Rectal smooth muscle tissue (tissue), 1 donor: Measurements from ENCODE around the gene SLCO2B1.

Experiments used
- H3K27ac ChIP-seq: one replicate; pipeline ENCODE4 v1.7.0; 2013; ENCODE audit warnings: low read depth, low read length, inconsistent platforms
- H3K27me3 ChIP-seq: one replicate; pipeline ENCODE4 v1.7.0; 2013; ENCODE audit warnings: low read length; ENCODE audit not compliant: control insufficient read depth, insufficient read depth
- H3K36me3 ChIP-seq: one replicate; pipeline ENCODE4 v1.7.0; 2013; ENCODE audit warnings: low read length; ENCODE audit not compliant: control insufficient read depth, insufficient read depth
- H3K4me1 ChIP-seq: one replicate; pipeline ENCODE4 v1.7.0; 2013; ENCODE audit warnings: low read length; ENCODE audit not compliant: control insufficient read depth, insufficient read depth
- H3K4me3 ChIP-seq: one replicate; pipeline ENCODE4 v1.7.0; 2013; ENCODE audit warnings: low read length
- H3K9ac ChIP-seq: one replicate; pipeline ENCODE4 v1.7.0; 2013; ENCODE audit warnings: low read length

The SLCO2B1 gene

DNA sequence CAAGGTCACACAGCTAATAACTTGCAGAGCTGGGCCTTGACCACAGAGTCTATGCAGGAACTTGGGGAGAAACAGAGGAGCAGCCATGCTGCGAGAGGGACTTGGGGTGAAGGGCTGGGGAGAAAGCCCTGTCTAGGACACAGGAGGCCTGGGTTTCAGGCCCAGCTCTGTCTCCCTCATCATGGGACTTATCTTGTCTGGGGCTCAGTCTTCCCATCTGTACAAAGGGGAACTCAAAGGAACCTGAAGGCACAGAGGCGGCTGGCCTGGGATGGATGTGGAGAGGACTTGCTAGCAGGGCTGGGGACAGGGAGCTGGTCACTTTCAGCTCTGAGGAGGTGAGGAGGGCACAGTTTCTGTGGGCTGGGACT is 52.7 kb downstream of the SLCO2B1 start:
- no peak overlapping the region for H3K27ac ChIP-seq
- no peaks in the 10 kb centered on the region for H3K27me3 ChIP-seq
- H3K4me1 ChIP-seq, result no peaks in the 10 kb centered on the region
- H3K4me3 ChIP-seq, result no peak overlapping the region
- no peaks in the 10 kb centered on the region for H3K36me3 ChIP-seq
- no peak overlapping the region for H3K9ac ChIP-seq

DNA sequence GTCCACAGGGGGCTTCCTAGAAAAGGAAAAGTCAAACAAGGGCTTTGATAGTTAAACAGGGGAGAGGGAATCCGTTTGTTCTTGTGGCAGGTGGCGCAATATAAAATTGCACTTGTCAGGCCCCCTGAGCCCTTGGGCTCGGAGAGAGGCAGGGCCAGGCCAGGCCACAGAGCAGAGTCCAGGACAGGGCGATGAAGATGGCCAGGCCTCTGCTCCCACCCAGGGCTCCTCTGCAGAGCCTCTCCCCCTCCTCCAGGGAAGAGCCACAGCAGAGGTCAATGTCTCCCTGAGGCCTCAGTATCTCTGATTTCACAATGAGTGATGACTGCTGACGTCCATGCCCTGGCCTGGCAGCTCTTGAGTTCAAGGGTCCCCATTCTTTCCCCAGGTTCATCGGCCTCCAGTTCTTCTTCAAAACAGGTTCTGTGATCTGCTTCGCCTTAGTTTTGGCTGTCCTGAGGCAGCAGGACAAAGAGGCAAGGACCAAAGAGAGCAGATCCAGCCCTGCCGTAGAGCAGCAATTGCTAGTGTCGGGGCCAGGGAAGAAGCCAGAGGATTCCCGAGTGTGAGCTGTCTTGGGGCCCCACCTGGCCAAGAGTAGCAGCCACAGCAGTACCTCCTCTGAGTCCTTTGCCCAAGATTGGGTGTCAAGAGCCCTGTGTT is 53.2 kb downstream of the SLCO2B1 start:
- no peaks in the 10 kb centered on the region for H3K36me3 ChIP-seq
- H3K4me1 ChIP-seq, result no peaks in the 10 kb centered on the region
- no peak overlapping the region for H3K27ac ChIP-seq
- no peak overlapping the region for H3K4me3 ChIP-seq
- H3K9ac ChIP-seq, result no peak overlapping the region
- no peaks in the 10 kb centered on the region for H3K27me3 ChIP-seq

DNA sequence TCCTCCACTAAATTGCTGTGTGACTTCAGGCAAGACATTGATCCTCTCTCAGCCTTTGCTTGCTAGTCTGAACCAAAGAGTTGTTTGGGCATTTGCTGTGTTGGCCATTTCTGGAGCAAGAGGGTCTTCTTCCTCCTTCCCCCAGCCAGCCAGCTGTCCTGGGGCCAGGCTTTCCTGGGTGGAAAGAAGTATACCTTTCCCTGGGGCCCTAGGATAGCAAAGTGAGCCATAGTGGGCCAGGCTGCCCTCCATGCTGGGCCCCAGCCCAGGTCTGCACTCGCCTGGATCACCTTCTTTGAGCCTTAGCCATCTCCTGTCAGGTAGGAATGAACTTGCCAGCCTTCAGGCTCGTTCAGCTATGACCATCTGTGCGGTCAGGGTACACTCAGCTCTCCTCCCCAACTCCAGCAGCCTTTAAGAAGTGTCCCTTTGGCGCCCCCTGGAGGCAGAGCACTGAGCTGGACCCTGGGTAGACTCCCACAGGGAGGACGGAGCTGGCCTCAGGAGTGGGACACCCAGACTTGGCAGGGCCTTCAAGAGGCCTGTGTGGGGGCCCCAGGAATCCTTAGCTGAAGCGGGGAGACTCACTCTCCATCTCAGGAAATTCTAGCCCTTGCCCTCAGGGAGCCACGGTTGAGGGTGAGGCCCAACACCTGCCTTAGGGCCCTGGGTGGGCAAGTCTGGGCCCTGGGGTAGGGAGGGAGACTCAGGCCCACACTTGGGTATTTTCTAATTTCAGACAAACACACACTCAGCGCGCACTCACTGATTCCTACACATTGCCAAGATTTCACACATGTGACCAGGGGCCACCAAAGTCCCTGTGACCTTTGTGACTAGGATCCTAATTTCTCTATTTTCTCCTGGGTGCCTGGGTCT is 54.0 kb downstream of the SLCO2B1 start:
- no peak overlapping the region for H3K27ac ChIP-seq
- no peak overlapping the region for H3K4me3 ChIP-seq
- H3K9ac ChIP-seq, result no peak overlapping the region
- H3K27me3 ChIP-seq, result no peaks in the 10 kb centered on the region
- no peaks in the 10 kb centered on the region for H3K4me1 ChIP-seq
- no peaks in the 10 kb centered on the region for H3K36me3 ChIP-seq

DNA sequence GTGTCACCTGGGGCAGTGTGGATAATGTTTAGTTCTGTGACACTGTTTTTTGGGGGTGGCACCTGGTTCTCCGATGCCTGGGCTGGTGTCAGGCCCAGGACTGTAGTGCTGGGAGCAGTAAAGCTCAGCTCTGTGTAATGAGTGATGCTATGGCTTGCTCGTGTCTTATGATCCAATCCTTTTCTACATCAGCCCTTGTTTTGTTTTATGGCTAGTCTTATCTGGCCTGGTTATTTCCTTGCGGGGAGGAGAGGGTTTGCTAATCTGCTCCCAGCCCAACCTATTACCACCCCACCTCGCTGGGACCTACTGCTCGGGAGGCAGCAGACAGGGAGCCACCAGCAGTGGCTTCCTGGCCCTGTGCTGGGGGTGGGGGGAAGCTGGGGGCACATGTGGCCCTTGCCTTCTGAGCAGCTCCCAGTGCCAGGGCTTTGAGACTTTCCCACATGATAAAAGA is 54.7 kb downstream of the SLCO2B1 start:
- no peaks in the 10 kb centered on the region for H3K27me3 ChIP-seq
- H3K27ac ChIP-seq, result no peak overlapping the region
- no peak overlapping the region for H3K9ac ChIP-seq
- no peak overlapping the region for H3K4me3 ChIP-seq
- no peaks in the 10 kb centered on the region for H3K36me3 ChIP-seq
- no peaks in the 10 kb centered on the region for H3K4me1 ChIP-seq

DNA sequence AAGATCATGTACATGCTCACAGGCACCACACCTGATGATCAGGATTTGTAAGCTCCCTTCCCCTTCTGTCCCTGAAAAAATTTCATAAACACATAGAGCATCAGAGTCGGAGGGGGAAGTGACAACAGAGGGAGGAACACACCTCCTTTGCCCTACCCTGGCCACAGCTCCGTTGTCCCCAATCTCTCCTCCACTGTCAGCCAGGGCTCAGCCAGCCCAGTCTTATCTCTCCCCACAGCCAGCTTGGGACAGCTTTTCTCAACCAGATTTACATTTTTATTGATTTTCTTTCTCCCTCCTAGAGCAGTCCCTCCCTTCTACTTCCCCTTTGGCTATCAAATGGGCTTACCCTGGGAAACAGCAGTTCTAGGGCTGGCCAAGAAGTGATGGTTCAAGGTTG is 57.5 kb downstream of the SLCO2B1 start:
- H3K27ac ChIP-seq, result no peak overlapping the region
- H3K27me3 ChIP-seq, result no peaks in the 10 kb centered on the region
- no peak overlapping the region for H3K4me3 ChIP-seq
- H3K36me3 ChIP-seq, result no peaks in the 10 kb centered on the region
- no peaks in the 10 kb centered on the region for H3K4me1 ChIP-seq
- H3K9ac ChIP-seq, result no peak overlapping the region

DNA sequence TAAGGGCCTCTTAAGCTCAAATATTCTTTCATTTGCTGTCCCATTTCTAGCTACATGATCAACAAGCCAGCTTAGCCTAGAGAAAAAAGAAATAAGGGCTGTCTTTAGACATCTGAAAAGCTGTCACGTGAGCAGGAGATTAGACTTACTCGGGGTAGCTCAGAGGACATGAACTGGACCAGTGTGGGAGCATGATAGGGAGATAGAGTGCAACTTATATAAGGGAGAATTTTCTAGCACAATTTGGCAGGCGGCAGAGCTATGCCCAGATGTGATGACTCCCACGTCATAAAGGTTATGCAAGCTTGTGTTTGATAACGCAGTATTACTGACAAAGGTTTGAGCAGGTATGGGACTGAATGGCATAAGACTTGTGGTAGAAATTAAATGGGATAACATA is 61.5 kb downstream of the SLCO2B1 start:
- Histone ChIP-seq H3K27ac (no peak overlapping the region), H3K36me3 (no peaks in the 10 kb centered on the region), H3K9ac (no peak overlapping the region), H3K4me3 (no peak overlapping the region), H3K4me1 (no peaks in the 10 kb centered on the region), H3K27me3 (no peaks in the 10 kb centered on the region)

DNA sequence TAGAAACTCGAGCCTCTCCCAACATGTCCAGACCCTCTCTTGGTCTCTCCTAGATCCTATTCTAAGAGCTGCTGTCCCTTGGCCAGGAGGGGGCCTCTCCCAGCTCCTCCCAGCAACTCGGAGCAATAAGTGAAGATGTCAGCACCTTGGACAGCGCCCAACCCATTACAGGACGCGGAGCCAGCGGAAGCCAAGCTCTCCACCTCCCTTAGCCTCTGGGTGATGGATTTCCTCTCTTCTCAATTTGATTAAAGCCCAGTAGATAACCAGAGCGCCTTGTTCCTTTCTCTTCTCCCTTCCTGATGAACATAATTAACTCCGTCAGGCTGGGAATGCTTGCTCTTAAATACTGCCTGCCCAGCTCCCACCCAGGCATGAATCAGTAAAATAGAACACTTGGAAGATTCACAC is 63.5 kb downstream of the SLCO2B1 start:
- H3K36me3 ChIP-seq, result no peaks in the 10 kb centered on the region
- H3K27me3 ChIP-seq, result no peaks in the 10 kb centered on the region
- H3K27ac ChIP-seq, result no peak overlapping the region
- H3K4me3 ChIP-seq, result no peak overlapping the region
- no peak overlapping the region for H3K9ac ChIP-seq
- no peaks in the 10 kb centered on the region for H3K4me1 ChIP-seq

DNA sequence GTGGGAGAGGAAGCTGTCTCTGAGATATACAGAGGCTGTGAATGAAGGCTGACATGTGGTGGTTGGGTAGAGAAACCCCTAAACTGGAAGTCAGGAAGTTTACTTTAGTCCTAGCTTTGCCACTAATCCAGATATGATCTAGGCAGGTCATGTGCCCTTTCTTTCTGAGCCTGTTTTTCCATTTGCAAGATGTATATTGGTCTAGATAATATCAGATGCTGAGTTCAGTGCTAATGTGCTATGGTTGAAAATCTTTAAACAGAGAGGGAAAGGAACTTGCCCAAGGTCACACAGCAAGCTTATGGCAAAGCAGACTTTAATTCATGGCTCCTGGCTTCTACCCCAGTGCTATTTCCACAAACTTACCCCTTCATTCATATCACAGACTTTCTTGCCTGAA is 63.9 kb downstream of the SLCO2B1 start:
- Histone ChIP-seq H3K4me3 (no peak overlapping the region), H3K4me1 (no peaks in the 10 kb centered on the region), H3K27me3 (no peaks in the 10 kb centered on the region), H3K36me3 (no peaks in the 10 kb centered on the region), H3K9ac (no peak overlapping the region), H3K27ac (no peak overlapping the region)

DNA sequence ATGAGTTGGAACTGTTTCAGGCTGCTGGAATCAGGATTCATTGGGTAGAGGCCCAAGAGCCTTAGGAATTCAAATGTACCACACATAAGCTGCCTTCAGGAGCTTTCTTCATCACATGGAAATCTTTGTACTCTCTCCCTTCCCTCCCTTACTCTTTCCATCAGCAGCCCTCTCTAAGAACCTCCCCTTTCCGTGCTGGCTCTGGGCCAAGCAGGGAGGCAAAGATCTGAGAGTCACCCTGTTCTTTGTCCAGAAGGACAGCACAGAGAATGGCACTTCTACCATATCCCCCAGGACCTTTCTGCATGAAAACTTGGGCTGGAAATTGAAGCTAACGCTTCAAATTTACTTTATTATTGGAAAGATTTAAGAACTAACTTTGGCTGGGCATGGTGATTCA is 69.0 kb downstream of the SLCO2B1 start:
- Histone ChIP-seq H3K4me1 (no peaks in the 10 kb centered on the region), H3K4me3 (no peak overlapping the region), H3K36me3 (no peaks in the 10 kb centered on the region), H3K9ac (no peak overlapping the region), H3K27ac (no peak overlapping the region), H3K27me3 (no peaks in the 10 kb centered on the region)

DNA sequence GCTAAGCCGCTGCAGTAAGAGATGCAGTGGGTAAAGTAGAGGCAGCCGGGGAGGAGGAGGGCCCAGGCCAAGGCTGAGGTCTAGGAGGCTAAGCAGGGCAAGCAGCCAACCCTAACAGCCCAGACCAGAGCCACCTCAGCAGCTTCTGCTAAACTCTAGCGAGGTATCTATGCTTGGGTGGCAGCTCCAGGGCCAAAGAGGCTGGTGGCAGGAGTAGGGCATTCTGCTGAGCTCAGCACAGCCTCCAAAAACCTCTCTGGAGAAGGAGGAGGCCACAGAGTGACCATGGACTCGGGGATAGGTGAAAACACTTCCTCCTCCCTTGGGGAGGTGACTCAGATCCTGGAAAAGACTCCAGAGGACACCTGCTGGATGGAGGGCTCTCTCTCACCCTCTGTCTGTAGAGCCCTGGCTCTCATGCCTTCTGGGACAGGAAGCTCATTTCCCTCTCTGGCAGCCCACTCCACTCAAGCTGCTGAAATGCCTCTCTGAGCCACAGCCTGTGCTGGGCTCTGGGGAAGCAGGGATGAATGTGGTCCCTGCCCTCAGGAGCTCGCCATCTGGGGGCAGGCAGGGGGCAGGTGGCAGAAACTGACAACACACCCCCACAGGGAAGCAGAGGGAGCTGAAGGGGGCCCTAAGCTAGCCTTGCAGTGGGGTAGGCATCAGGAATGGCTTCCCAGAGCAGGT is 73.2 kb downstream of the SLCO2B1 start:
- Histone ChIP-seq H3K27me3 (no peaks in the 10 kb centered on the region), H3K36me3 (no peaks in the 10 kb centered on the region), H3K4me3 (no peak overlapping the region), H3K27ac (no peak overlapping the region), H3K4me1 (no peaks in the 10 kb centered on the region), H3K9ac (no peak overlapping the region)

DNA sequence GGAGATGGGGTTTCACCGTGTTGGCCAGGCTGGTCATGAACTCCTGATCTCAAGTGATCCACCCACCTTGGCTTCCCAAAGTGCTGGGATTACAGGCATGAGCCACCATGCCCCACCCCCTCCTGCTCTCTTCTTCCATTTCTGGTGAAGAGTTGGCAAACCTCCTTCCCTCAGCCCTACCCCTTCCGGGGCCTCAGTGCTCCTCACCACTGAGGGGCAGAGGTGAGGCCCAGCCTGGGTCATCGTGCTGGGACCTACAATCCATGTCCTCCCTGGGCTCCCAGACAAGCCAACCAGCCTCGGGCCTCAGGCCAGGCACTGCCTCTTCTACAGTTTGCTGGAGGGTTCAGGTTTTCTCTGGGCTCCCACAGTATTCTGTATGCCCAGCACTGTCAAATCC is 74.9 kb downstream of the SLCO2B1 start:
- Histone ChIP-seq H3K4me3 (no peak overlapping the region), H3K27ac (no peak overlapping the region), H3K36me3 (no peaks in the 10 kb centered on the region), H3K9ac (no peak overlapping the region), H3K4me1 (no peaks in the 10 kb centered on the region), H3K27me3 (no peaks in the 10 kb centered on the region)

DNA sequence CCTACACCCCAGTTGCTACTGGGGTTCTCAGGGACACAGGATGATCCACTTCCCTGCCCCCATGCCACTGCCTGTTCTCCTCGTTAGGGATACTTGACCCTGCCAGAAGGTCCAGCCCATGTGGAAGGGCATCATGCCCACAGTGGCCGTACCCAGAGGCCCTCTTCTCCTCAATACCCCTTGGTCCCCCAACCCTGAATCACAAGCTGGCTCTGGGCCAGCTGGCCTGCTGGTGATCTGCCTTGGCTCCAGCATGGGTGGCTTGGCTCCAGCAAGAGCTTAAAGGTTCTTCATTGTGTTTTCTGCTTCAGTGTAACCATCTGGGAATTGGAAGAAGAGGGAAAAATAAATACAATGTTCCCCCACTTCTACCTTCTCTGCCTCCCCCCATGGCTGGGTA is 78.6 kb downstream of the SLCO2B1 start:
- Histone ChIP-seq H3K9ac (no peak overlapping the region), H3K36me3 (no peaks in the 10 kb centered on the region), H3K4me1 (no peaks in the 10 kb centered on the region), H3K27ac (no peak overlapping the region), H3K4me3 (no peak overlapping the region), H3K27me3 (no peaks in the 10 kb centered on the region)
